Adipocyte (in vitro differentiated cells): ENCODE data around the gene ZNF319.
"Not testable (repeated sequence)": the region's sequence is repeated elsewhere in the genome, so short reads cannot be mapped to it uniquely, and the experiment has no call there.

Experiments used
- DNase-seq: peaks from one replicate; pipeline ENCODE4 v3.0.0-alpha.2; 2015; ENCODE audit warnings: low read depth
- H3K27me3 ChIP-seq: replicated peaks from 2 replicates; pipeline ENCODE4 v1.7.0; 2013; ENCODE audit warnings: mild to moderate bottlenecking, low read length, moderate library complexity; ENCODE audit not compliant: control insufficient read depth, insufficient read depth
- H3K36me3 ChIP-seq: 2 replicates; pipeline ENCODE4 v1.7.0; 2013; ENCODE audit warnings: low read length, mild to moderate bottlenecking, moderate library complexity; ENCODE audit not compliant: control insufficient read depth, insufficient read depth, severe bottlenecking
- H3K4me1 ChIP-seq: 2 replicates; pipeline ENCODE4 v1.7.0; 2013; ENCODE audit warnings: mild to moderate bottlenecking, low read length, moderate library complexity; ENCODE audit not compliant: control insufficient read depth, insufficient read depth
- H3K4me3 ChIP-seq: 2 replicates; pipeline ENCODE4 v1.7.0; 2013; ENCODE audit warnings: mild to moderate bottlenecking, low read length, moderate library complexity
- H3K9ac ChIP-seq: 2 replicates; pipeline ENCODE4 v1.7.0; 2013; ENCODE audit warnings: mild to moderate bottlenecking, low read length, moderate library complexity
- H3K9me3 ChIP-seq: 2 replicates; pipeline ENCODE4 v1.7.0; 2013; ENCODE audit warnings: mild to moderate bottlenecking, low read length, moderate library complexity; ENCODE audit not compliant: control insufficient read depth

ZNF319 gene

GRCh38 chr16:58013201-58013956 lies 12.9 kb upstream of the ZNF319 start:
- no peak for DNase-seq
- Histone ChIP-seq H3K9ac (no peak overlapping the region), H3K4me3 (no peak overlapping the region), H3K9me3 (no peaks in the 10 kb centered on the region), H3K36me3 (peaks cover 35% of the 10 kb centered on the region), H3K4me1 (peaks cover 8% of the 10 kb centered on the region), H3K27me3 (no peaks in the 10 kb centered on the region)

GRCh38 chr16:58012481-58012880 lies 12.0 kb upstream of the ZNF319 start:
- Histone ChIP-seq H3K9me3 (no peaks in the 10 kb centered on the region), H3K9ac (no peak overlapping the region), H3K4me3 (no peak overlapping the region), H3K4me1 (peaks cover 8% of the 10 kb centered on the region), H3K27me3 (no peaks in the 10 kb centered on the region), H3K36me3 (peaks cover 35% of the 10 kb centered on the region)
- DNase-seq: no peak

- H3K27me3 ChIP-seq: no peaks in the 10 kb centered on the region
- peaks cover 8% of the 10 kb centered on the region for H3K4me1 ChIP-seq
- no peak overlapping the region for H3K9ac ChIP-seq
- peak; percentile 63 for DNase-seq
- H3K36me3 ChIP-seq: peaks cover 37% of the 10 kb centered on the region
- no peaks in the 10 kb centered on the region for H3K9me3 ChIP-seq
- H3K4me3 ChIP-seq: no peak overlapping the region
These were observed 11.2 kb upstream of the ZNF319 start for GRCh38 chr16:58011652-58012051.

- H3K9ac ChIP-seq: no peak overlapping the region
- peaks cover 8% of the 10 kb centered on the region for H3K4me1 ChIP-seq
- H3K27me3 ChIP-seq: no peaks in the 10 kb centered on the region
- peaks cover 40% of the 10 kb centered on the region for H3K36me3 ChIP-seq
- DNase-seq: no peak
- no peaks in the 10 kb centered on the region for H3K9me3 ChIP-seq
- H3K4me3 ChIP-seq: no peak overlapping the region
These were observed 10.4 kb upstream of the ZNF319 start for GRCh38 chr16:58010886-58011285.

GRCh38 chr16:58009856-58010416 lies 9.5 kb upstream of the ZNF319 start:
- Histone ChIP-seq H3K27me3 (no peaks in the 10 kb centered on the region), H3K4me1 (peaks cover 9% of the 10 kb centered on the region), H3K9me3 (no peaks in the 10 kb centered on the region), H3K9ac (no peak overlapping the region), H3K4me3 (no peak overlapping the region), H3K36me3 (peaks cover 40% of the 10 kb centered on the region)
- no peak for DNase-seq

- not testable (repeated sequence) for H3K9ac ChIP-seq, H3K9me3 ChIP-seq, DNase-seq, H3K4me3 ChIP-seq, H3K27me3 ChIP-seq
- H3K36me3 ChIP-seq: peaks cover 15% of the 10 kb centered on the region
- H3K4me1 ChIP-seq: peaks cover 12% of the 10 kb centered on the region
These were observed 4.3 kb upstream of the ZNF319 start for GRCh38 chr16:58004736-58005135.

GRCh38 chr16:58002936-58003335 lies 2.5 kb upstream of the ZNF319 start:
- H3K4me1 ChIP-seq: peaks cover 23% of the 10 kb centered on the region
- no peak overlapping the region for H3K9ac ChIP-seq
- no peak overlapping the region for H3K4me3 ChIP-seq
- no peaks in the 10 kb centered on the region for H3K27me3 ChIP-seq
- DNase-seq: no peak
- peaks cover 17% of the 10 kb centered on the region for H3K36me3 ChIP-seq
- H3K9me3 ChIP-seq: no peaks in the 10 kb centered on the region

- Histone ChIP-seq H3K4me1 (peaks cover 23% of the 10 kb centered on the region), H3K9ac (no peak overlapping the region), H3K36me3 (peaks cover 23% of the 10 kb centered on the region), H3K4me3 (peak overlapping the region; percentile 94), H3K9me3 (no peaks in the 10 kb centered on the region), H3K27me3 (no peaks in the 10 kb centered on the region)
- no peak for DNase-seq
These were observed 1.9 kb upstream of the ZNF319 start for GRCh38 chr16:58002416-58002800.

- H3K4me1 ChIP-seq: peaks cover 23% of the 10 kb centered on the region
- peak overlapping the region; percentile 87 for H3K9ac ChIP-seq
- no peaks in the 10 kb centered on the region for H3K27me3 ChIP-seq
- peaks cover 28% of the 10 kb centered on the region for H3K36me3 ChIP-seq
- no peak for DNase-seq
- peak overlapping the region; percentile 94 for H3K4me3 ChIP-seq
- no peaks in the 10 kb centered on the region for H3K9me3 ChIP-seq
These were observed 1.4 kb upstream of the ZNF319 start for GRCh38 chr16:58001781-58002415.

GRCh38 chr16:58000706-58001676 lies 519 bp upstream of the ZNF319 start, which contains the start of gene USB1:
Gene USB1, plus strand, starts transcription at chr16:58001407. Its CDS starts 77 bp downstream, at chr16:58001484.
- H3K9me3 ChIP-seq: no peaks in the 10 kb centered on the region
- H3K9ac ChIP-seq: peak within 1 kb of the TSS; percentile 91
- no peaks in the 10 kb centered on the region for H3K27me3 ChIP-seq
- peaks cover 23% of the 10 kb centered on the region for H3K4me1 ChIP-seq
- peak within 1 kb of the TSS; percentile 94 for H3K4me3 ChIP-seq
- DNase-seq: peak; percentile 94
- H3K36me3 ChIP-seq: peaks cover 32% of the 10 kb centered on the region
